Smooth muscle cell (in vitro differentiated cells): ENCODE results near the gene ZNF576. TPM values are rescaled to one million over a fixed set of nuclear protein-coding genes. Genes with fewer than 3 reads are reported as not detected.

ENCODE experiments used
- DNase-seq: peaks from one replicate; lab custom pipeline; 2025; ENCODE audit not compliant: unreplicated experiment; lab: John Stamatoyannopoulos, UW
- H2AFZ ChIP-seq: fragments of 200-600 bp; sonication (generic); 2 replicates; pipeline ENCODE4 v1.6.0; 2016; ENCODE audit warnings: antibody characterized with exemption, low read depth, mild to moderate bottlenecking
- H3F3A ChIP-seq: fragments of 200-600 bp; sonication (generic); 2 replicates; pipeline ENCODE4 v1.6.0; 2017; ENCODE audit warnings: antibody characterized with exemption, low read depth
- H3K27ac ChIP-seq: fragments of 200-600 bp; sonication (generic); 2 replicates; pipeline ENCODE4 v1.5.1; 2016; ENCODE audit warnings: low read depth, mild to moderate bottlenecking
- H3K27me3 ChIP-seq: fragments of 200-600 bp; sonication (generic); 2 replicates; pipeline ENCODE4 v1.6.1; 2016; ENCODE audit warnings: low read depth, mild to moderate bottlenecking
- H3K36me3 ChIP-seq: fragments of 200-600 bp; sonication (generic); 2 replicates; pipeline ENCODE4 v1.5.1; 2016; ENCODE audit warnings: low read depth
- H3K4me1 ChIP-seq: fragments of 200-600 bp; sonication (generic); 2 replicates; pipeline ENCODE4 v1.5.1; 2016; ENCODE audit warnings: low read depth
- H3K4me2 ChIP-seq: fragments of 200-600 bp; sonication (generic); 2 replicates; pipeline ENCODE4 v1.6.0; 2016; ENCODE audit warnings: mild to moderate bottlenecking
- H3K4me3 ChIP-seq: fragments of 200-600 bp; sonication (generic); 2 replicates; pipeline ENCODE4 v1.5.1; 2016; ENCODE audit warnings: mild to moderate bottlenecking
- H3K79me2 ChIP-seq: fragments of 200-600 bp; sonication (generic); 2 replicates; pipeline ENCODE4 v1.6.0; 2016; ENCODE audit warnings: low read depth, mild to moderate bottlenecking
- H3K9ac ChIP-seq: fragments of 200-600 bp; sonication (generic); 2 replicates; pipeline ENCODE4 v1.6.0; 2016; ENCODE audit warnings: low read depth
- H3K9me3 ChIP-seq: fragments of 200-600 bp; sonication (generic); replicated peaks from 2 replicates; pipeline ENCODE4 v1.5.1; 2016; ENCODE audit warnings: low read depth
- H4K20me1 ChIP-seq: fragments of 200-600 bp; sonication (generic); 2 replicates; pipeline ENCODE4 v1.6.0; 2016; ENCODE audit warnings: low read depth
- CTCF ChIP-seq: fragments of 200-600 bp; sonication (generic); IDR thresholded peaks from 2 replicates; pipeline ENCODE4 v1.5.1; 2017; ENCODE audit warnings: borderline replicate concordance, mild to moderate bottlenecking, antibody characterized with exemption; ENCODE audit not compliant: insufficient read depth, poor library complexity, severe bottlenecking
- WGBS: methylation state at CpG from one replicate; pipeline ENCODE4 v1.1.7; 2016; ENCODE audit warnings: low lambda C conversion rate; 5-methylcytosine and 5-hydroxymethylcytosine counted together
- polyA plus RNA-seq: library from polyadenylated mRNA; unstranded; fragments of >200 nt; fragmentation: Nextera tagmentation; extraction: Ambion mirVana; gene quantifications from 2 replicates; pipeline ENCODE4 v1.2.1, GENCODE V29; 2016
- total RNA-seq: library from RNA; depleted of rRNA; stranded (reverse); fragments of >200 nt; gene quantifications from 2 replicates; pipeline ENCODE4 v1.2.3, GENCODE V29; 2014

Gene ZNF576
- total and polyA plus RNA-seq, 2 experiments from 2014 or later: 2.7 to 13.7 TPM

- Histone ChIP-seq H3F3A (no peaks in the 10 kb centered on the region), H3K27ac (no peak overlapping the region), H3K79me2 (peaks cover 17% of the 10 kb centered on the region), H3K27me3 (no peaks in the 10 kb centered on the region), H3K4me2 (no peak overlapping the region), H3K4me3 (no peak overlapping the region), H4K20me1 (no peaks in the 10 kb centered on the region), H3K9me3 (no peaks in the 10 kb centered on the region), H3K4me1 (peaks cover 14% of the 10 kb centered on the region), H3K9ac (no peak overlapping the region), H2AFZ (no peak overlapping the region), H3K36me3 (no peaks in the 10 kb centered on the region)
- WGBS: 95% methylated on average over 4 of the region's 4 CpGs
- TF ChIP-seq CTCF: no peak
- no peak for DNase-seq
Measured at GRCh38 chr19:43622070-43622469, 25.7 kb downstream of the ZNF576 start.

GRCh38 chr19:43622956-43623355, 26.6 kb downstream of the ZNF576 start:
- Histone ChIP-seq H3K9ac (no peak overlapping the region), H3K9me3 (no peaks in the 10 kb centered on the region), H3K36me3 (no peaks in the 10 kb centered on the region), H4K20me1 (no peaks in the 10 kb centered on the region), H3K27ac (no peak overlapping the region), H3K4me1 (peaks cover 14% of the 10 kb centered on the region), H3F3A (no peaks in the 10 kb centered on the region), H3K79me2 (peaks cover 9% of the 10 kb centered on the region), H3K27me3 (no peaks in the 10 kb centered on the region), H3K4me2 (no peak overlapping the region), H3K4me3 (no peak overlapping the region), H2AFZ (no peak overlapping the region)
- DNase-seq: no peak
- no peak for TF ChIP-seq CTCF
- 88% methylated on average over 1 of the region's 1 CpG for WGBS

DNA sequence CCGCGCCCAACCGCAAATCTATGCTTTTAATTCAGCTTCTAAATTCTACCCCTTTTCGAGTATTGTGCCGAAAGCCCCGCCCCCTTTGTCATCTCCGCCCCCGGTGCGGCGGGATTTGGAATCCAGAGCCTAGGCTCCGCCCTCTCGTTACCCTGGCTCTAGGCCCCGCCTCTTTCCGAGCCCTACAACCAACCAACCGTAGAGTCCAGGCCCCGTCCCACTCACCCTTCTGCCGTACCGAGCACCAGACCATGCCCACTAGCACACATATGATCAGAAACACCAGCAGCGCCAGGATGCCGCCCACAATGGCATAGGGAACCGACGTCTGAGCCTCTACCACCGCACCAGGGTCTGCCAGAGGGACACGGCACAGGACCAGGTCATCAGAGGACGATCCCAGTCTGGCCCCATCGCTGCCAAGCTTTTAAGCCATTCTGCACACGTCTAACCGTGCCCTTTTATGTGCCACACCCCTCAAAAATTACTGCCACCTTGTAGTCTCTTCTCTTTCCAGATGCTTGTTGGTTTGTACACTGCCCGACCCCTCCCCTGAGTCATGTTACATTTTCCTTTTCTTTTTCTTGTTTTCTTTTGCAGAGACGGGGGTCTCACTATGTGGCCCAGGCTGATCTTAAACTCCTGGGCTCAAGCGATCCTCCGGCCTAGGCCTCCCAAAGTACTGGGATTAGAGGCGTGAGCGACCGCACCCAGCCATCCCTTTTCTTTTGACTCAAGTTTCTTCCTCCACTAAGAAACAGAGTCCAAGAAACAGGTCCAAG, 27.7 kb downstream of the ZNF576 start:
- H3K4me1 ChIP-seq: peaks cover 5% of the 10 kb centered on the region
- WGBS: 92% methylated on average over 35 of the region's 35 CpGs
- H3K4me3 ChIP-seq: no peak overlapping the region

More for the DNA sequence above, 27.7 kb downstream of the ZNF576 start:
- Histone ChIP-seq H3K27ac (no peak overlapping the region), H4K20me1 (no peaks in the 10 kb centered on the region), H3K36me3 (no peaks in the 10 kb centered on the region), H3K9ac (no peak overlapping the region), H3K27me3 (no peaks in the 10 kb centered on the region), H3K79me2 (no peaks in the 10 kb centered on the region), H3K4me2 (no peak overlapping the region), H3F3A (no peaks in the 10 kb centered on the region), H2AFZ (no peak overlapping the region), H3K9me3 (no peaks in the 10 kb centered on the region)
- no peak for DNase-seq
- no peak for TF ChIP-seq CTCF
